ENCODE results near the gene FBXW4. TPM values are rescaled to one million over a fixed set of nuclear protein-coding genes. Genes with fewer than 3 reads are reported as not detected.

Gene FBXW4
- total and polyA plus RNA-seq, 10 of the 15 experiments (the other 5 are each of a cell fraction or from before 2014, with no cell fraction given): 5.7 to 42.0 (median 27.5) TPM

- CTCF ChIA-PET: interaction anchor here (1.4 to 2.1 kb wide), 2 partner anchors 16 to 348 kb away, joined by 3 to 5 read pairs; no protein-coding TSS in a partner anchor
- RAD21 ChIA-PET (ENCODE audit: unreplicated experiment): no interaction called here
- H3K79me2 ChIP-seq (ENCODE audit: control insufficient read depth, insufficient read depth, low read length): no peaks in the 10 kb centered on the region
- TF ChIP-seq IKZF2 (IDR thresholded peaks at IDR 0.05): no peak
- no peak for TF ChIP-seq BMI1 (IDR thresholded peaks at IDR 0.05; ENCODE audit: borderline replicate concordance)
- no peak for TF ChIP-seq BRCA1 (IDR thresholded peaks at IDR 0.05; ENCODE audit: low read depth, low read length)
- TF ChIP-seq CHD2 (IDR thresholded peaks at IDR 0.05; ENCODE audit: borderline replicate concordance, low read depth, low read length): no peak
- TF ChIP-seq PKNOX1 (IDR thresholded peaks at IDR 0.05): no peak
- no peak for TF ChIP-seq MTA2 (IDR thresholded peaks at IDR 0.05; ENCODE audit: low read depth)
- TF ChIP-seq CUX1 (IDR thresholded peaks at IDR 0.05; ENCODE audit: insufficient replicate concordance, low read depth, low read length): no peak
- TF ChIP-seq RELB (IDR thresholded peaks at IDR 0.05; ENCODE audit: low read depth): no peak
- TF ChIP-seq USF2 (IDR thresholded peaks at IDR 0.05; ENCODE audit: borderline replicate concordance, low read depth, low read length): no peak
- no peak for TF ChIP-seq NFXL1 (IDR thresholded peaks at IDR 0.05; ENCODE audit: borderline replicate concordance)
- no peaks in the 10 kb centered on the region for H3K9me3 ChIP-seq (replicated peaks; ENCODE audit: control insufficient read depth, insufficient read depth, low read length)
- in situ Hi-C loops (cut with MboI) (no loop called here), intact Hi-C loops (cut with micrococcal nuclease; ENCODE audit: unreplicated experiment) (no loop called here)
- H3K4me3 ChIP-seq: no peak overlapping the region
- H3K4me2 ChIP-seq (ENCODE audit: control insufficient read depth, insufficient read depth): no peak overlapping the region
- no TSS peak for BruUV-seq (replicated peaks)
- H3K36me3 ChIP-seq (ENCODE audit: control insufficient read depth in 2 of 2, insufficient read depth in 2 of 2, low read length in 1 of 2): no peaks in the 10 kb centered on the region
- no peak overlapping the region for H3K9ac ChIP-seq (ENCODE audit: control insufficient read depth, insufficient read depth, low read length)
- SMC1A ChIA-PET (ENCODE audit: uncharacterized antibody, unreplicated experiment): no interaction called here
- DNase-seq (ENCODE audit: low read depth, low spot score): no peak
- no peak overlapping the region for H3K27ac ChIP-seq (ENCODE audit: control insufficient read depth, insufficient read depth)
- ATAC-seq: no peak
- no peak overlapping the region for H2AFZ ChIP-seq (ENCODE audit: control insufficient read depth, low read depth, low read length)
- FAIRE-seq: no peak
- H3K4me1 ChIP-seq (ENCODE audit: control insufficient read depth, insufficient read depth, low read length): peaks cover 18% of the 10 kb centered on the region
- H3K27me3 ChIP-seq (replicated peaks in 1 of 2; ENCODE audit: control insufficient read depth in 2 of 2, insufficient read depth in 2 of 2, low read length in 1 of 2): peaks cover 0 to 4% of the 10 kb centered on the region in 2 experiments; a peak in 1 of 4 replicates
- POLR2A ChIA-PET: interaction anchor here (0.6 kb wide), 1 partner anchor 321 kb away, joined by 6 read pairs; no protein-coding TSS in a partner anchor
- 59% methylated on average over 5 of the region's 5 CpGs for WGBS (ENCODE audit: insufficient coverage, insufficient replicate concordance, low lambda C conversion rate, missing lambda C conversion rate)
- no peaks in the 10 kb centered on the region for H4K20me1 ChIP-seq (ENCODE audit: control insufficient read depth, insufficient read depth)
Measured at GRCh38 chr10:101562231-101562630, 132.7 kb downstream of the FBXW4 start.

Measured in GM12878 (cell line).